K562 (cell line): ENCODE data around the gene CRTC3.
"Not testable (repeated sequence)": the region's sequence is repeated elsewhere in the genome, so short reads cannot be mapped to it uniquely, and the experiment has no call there.

Experiments
- CTCF ChIP-seq, 3 experiments: IDR thresholded peaks in 2 of 3; conservative IDR thresholded peaks in 1 of 3; 2 replicates each; pipeline ENCODE4 v1.5.1; 2011 to 2012; ENCODE audit warnings: low read length in 3 of 3, mild to moderate bottlenecking in 3 of 3, control low read depth in 2 of 3, improper control_type of control experiment in 1 of 3, inconsistent platforms in 1 of 3, low read depth in 1 of 3, mixed read lengths in 1 of 3, moderate library complexity in 1 of 3; ENCODE audit not compliant: insufficient read depth in 2 of 3
- EZH2 ChIP-seq: IDR thresholded peaks from 2 replicates; pipeline ENCODE4 v1.6.1; 2012; ENCODE audit warnings: low read depth, mild to moderate bottlenecking, inconsistent platforms, low read length, borderline replicate concordance
- FOSL1 ChIP-seq: fragments of 200-800 bp; sonication (Bioruptor generic); conservative IDR thresholded peaks from 2 replicates; pipeline ENCODE4 v1.6.1; 2016; ENCODE audit warnings: missing genetic modification characterization, missing compliant biosample characterization
- KLF13 ChIP-seq: fragments of 450-650 bp; IDR thresholded peaks from 2 replicates; pipeline ENCODE4 v1.6.1; 2016; ENCODE audit warnings: missing genetic modification characterization, low read depth, mild to moderate bottlenecking, missing compliant biosample characterization, moderate library complexity, borderline replicate concordance
- MTA1 ChIP-seq: fragments of 450-650 bp; IDR thresholded peaks from 2 replicates; pipeline ENCODE4 v1.6.1; 2017; ENCODE audit warnings: borderline replicate concordance
- POLR2A ChIP-seq: fragments of 450-650 bp; conservative IDR thresholded peaks from 2 replicates; pipeline ENCODE4 v1.6.1; 2016
- RBM15 ChIP-seq: fragments of 200-400 bp; formaldehyde crosslinking; IDR thresholded peaks from 2 replicates; pipeline ENCODE4 v1.6.1; 2018; ENCODE audit warnings: mild to moderate bottlenecking, low read length, moderate library complexity; ENCODE audit not compliant: insufficient read depth
- SETDB1 ChIP-seq: IDR thresholded peaks from one replicate; pipeline ENCODE4 v1.6.1; 2012; ENCODE audit warnings: low read length, control low read depth, inconsistent platforms
- TEAD4 ChIP-seq, 2 experiments: sonication (generic) in 1 of 2; formaldehyde crosslinking in 1 of 2; IDR thresholded peaks; 2 replicates each; pipeline versions ENCODE4 v1.6.1 to v1.8.0; 2012 to 2022; ENCODE audit warnings: borderline replicate concordance in 1 of 2, inconsistent platforms in 1 of 2, low read length in 1 of 2, mild to moderate bottlenecking in 1 of 2, missing genetic modification reagents in 1 of 2
- ZBTB2 ChIP-seq: fragments of 450-650 bp; IDR thresholded peaks from 2 replicates; pipeline ENCODE4 v1.6.1; 2016; ENCODE audit warnings: antibody characterized with exemption
- ZNF639 ChIP-seq, 2 experiments: fragments of 200-800 bp in 1 of 2; sonication (Bioruptor generic) in 1 of 2; sonication (generic) in 1 of 2; formaldehyde crosslinking in 1 of 2; IDR thresholded peaks in 1 of 2; conservative IDR thresholded peaks in 1 of 2; 2 replicates each; pipeline versions ENCODE4 v1.5.0 to v1.6.1; 2016 to 2020; ENCODE audit warnings: missing compliant biosample characterization in 1 of 2, missing genetic modification characterization in 1 of 2, missing genetic modification reagents in 1 of 2
- TF ChIP-seq, protein P1 (sequence below), 2 experiments: fragments of 450-650 bp; IDR thresholded peaks; 2 replicates each; pipeline ENCODE4 v1.6.1; 2016

GRCh38 chr15:90513893-90514292, 15.8 kb upstream of the CRTC3 start:
- not testable (repeated sequence) for TF ChIP-seq CTCF (IDR thresholded peaks at IDR 0.05 in 2 of 3, conservative IDR thresholded peaks at IDR 0.05 in 1 of 3; ENCODE audit: insufficient read depth in 2 of 3, low read depth in 1 of 3, low read length in 3 of 3); POLR2A; TEAD4 (IDR thresholded peaks at IDR 0.05; ENCODE audit: low read length); TEAD4 (CRISPR knock-in tag; IDR thresholded peaks at IDR 0.05; ENCODE audit: borderline replicate concordance); ZBTB2; EZH2; MTA1; RBM15; KLF13 (tag); SETDB1; FOSL1 (tag); ZNF639 (CRISPR knock-in tag; conservative IDR thresholded peaks at IDR 0.05 in 1 of 2, IDR thresholded peaks at IDR 0.05 in 1 of 2)
- TF ChIP-seq, protein P1, sequence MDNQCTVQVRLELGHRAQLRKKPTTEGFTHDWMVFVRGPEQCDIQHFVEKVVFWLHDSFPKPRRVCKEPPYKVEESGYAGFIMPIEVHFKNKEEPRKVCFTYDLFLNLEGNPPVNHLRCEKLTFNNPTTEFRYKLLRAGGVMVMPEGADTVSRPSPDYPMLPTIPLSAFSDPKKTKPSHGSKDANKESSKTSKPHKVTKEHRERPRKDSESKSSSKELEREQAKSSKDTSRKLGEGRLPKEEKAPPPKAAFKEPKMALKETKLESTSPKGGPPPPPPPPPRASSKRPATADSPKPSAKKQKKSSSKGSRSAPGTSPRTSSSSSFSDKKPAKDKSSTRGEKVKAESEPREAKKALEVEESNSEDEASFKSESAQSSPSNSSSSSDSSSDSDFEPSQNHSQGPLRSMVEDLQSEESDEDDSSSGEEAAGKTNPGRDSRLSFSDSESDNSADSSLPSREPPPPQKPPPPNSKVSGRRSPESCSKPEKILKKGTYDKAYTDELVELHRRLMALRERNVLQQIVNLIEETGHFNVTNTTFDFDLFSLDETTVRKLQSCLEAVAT (IDR thresholded peaks at IDR 0.05): not testable (repeated sequence)
